Measurements from ENCODE around the gene ABCD3.

The ABCD3 gene

DNA sequence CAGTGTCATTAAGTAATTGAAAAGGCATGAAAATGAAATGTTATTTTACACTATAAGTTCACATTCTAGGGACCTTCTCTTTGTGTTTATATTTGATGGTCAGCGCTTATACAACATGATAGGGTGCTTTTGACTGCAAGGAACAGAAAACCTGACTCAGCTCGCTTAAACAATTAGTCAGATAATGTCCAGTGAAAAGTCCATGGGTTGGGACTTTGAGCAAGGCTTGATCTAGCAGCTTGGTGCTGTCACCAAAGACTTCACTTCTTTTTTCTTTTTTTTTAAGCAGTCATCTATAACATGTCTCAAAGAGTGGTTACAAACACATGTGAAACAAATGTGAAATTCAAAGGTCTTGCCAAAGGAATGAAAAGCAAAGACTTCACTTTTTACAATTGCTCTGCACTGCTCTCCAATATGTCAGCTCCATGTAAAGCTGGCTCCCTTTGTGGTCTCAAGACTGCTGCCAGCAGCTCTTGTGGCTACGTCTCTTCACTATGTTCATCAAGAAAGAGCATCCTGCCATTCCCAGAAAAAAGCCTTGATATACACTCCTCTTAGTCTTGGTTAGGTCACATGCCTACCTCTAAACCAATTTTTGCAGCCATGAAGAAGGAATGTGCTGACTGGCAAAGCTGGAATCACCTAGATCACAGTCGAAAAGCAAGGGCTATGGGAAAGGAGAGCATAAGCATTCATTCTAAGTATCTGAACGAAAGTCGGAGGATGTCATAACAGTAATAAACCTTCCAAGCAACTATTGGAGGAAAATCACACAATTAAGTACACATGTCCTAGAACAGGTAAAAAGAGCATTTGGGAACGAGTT lies 108.2 kb downstream of the ABCD3 start:
- no peak overlapping the region for H3K4me3 ChIP-seq
- H3K9ac ChIP-seq, result no peak overlapping the region
- H3K9me3 ChIP-seq, result no peaks in the 10 kb centered on the region
- no peaks in the 10 kb centered on the region for H4K20me1 ChIP-seq
- H3K27me3 ChIP-seq, result no peaks in the 10 kb centered on the region
- no peaks in the 10 kb centered on the region for H3K4me1 ChIP-seq
- H3K4me2 ChIP-seq, result no peak overlapping the region
- H3K27ac ChIP-seq, result no peak overlapping the region
- no peaks in the 10 kb centered on the region for H3K36me3 ChIP-seq
- TF ChIP-seq Cebpa-rat (IDR thresholded peaks at IDR 0.05), result no peak

DNA sequence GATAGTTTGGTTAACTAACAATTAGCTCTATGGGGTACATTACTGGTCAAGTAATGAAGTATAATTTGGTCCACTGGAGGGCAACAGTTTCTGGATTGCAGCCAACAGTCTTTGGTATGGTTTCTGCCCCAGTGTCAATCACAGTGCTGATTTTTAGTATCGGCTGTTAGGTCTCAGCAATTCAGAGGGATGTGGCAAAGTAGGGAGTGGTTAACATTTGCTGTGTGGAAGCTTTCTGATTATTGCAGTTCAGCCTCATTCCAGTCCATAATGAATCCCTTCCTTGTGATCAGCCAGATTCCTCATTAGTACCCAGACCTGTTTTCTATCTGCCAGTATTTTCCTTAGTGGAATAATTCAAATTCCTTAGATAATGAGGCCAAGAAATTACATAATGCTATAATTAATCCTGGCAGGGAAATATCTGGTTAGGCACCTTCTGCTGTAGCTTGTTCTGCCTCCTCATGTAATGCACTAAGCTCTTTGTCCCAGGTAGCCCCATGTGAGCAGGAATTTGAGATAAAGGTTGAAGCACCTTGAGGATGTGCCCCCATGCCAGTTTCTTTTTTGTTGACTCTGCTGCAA lies 109.3 kb downstream of the ABCD3 start:
- no peaks in the 10 kb centered on the region for H3K4me1 ChIP-seq
- no peaks in the 10 kb centered on the region for H4K20me1 ChIP-seq
- TF ChIP-seq Cebpa-rat (IDR thresholded peaks at IDR 0.05), result no peak
- H3K4me2 ChIP-seq, result no peak overlapping the region
- no peak overlapping the region for H3K4me3 ChIP-seq
- H3K27ac ChIP-seq, result no peak overlapping the region
- H3K9ac ChIP-seq, result no peak overlapping the region
- no peaks in the 10 kb centered on the region for H3K36me3 ChIP-seq
- no peaks in the 10 kb centered on the region for H3K9me3 ChIP-seq
- H3K27me3 ChIP-seq, result no peaks in the 10 kb centered on the region

DNA sequence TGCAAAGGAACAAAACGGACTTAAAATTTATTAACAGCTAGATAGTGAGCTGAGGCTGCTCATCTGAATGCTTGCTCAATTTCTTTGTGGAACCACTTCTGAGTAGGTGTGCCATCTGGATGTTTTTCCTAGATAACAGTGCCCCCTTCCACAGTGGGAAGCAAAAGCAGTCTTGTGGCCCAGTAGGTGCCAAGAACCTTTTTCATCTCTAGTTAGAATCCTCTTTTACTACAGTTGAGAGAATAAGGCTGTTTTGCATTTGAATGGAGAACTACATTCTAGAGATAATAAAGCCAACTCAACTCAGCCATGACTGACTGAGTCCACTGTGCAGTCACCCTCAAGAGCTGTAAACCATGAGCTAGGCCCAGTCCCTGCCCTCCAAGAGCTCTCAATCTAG lies 110.1 kb downstream of the ABCD3 start:
- no peak overlapping the region for H3K4me3 ChIP-seq

DNA sequence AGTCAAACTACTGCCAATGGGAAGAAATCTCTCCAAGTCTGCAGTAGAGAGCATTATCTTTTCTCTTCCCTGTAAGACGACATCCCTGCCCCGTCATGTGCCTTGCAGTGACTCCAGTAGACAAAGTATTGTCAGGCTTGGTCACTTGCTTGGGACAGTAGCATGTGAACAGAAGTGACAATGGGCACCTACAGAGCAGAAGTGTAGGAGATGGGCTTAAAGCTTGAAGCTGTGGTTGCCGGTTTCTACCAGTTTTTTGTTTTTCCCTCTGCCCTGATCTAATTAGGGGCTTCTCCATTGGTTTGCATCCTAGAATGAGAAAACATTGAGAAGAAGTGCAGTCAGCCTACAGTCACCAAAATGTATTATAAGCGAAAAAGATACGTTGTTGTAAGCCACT lies 110.6 kb downstream of the ABCD3 start:
- no peak overlapping the region for H3K9ac ChIP-seq
- H3K4me2 ChIP-seq, result no peak overlapping the region
- no peak for TF ChIP-seq Cebpa-rat (IDR thresholded peaks at IDR 0.05)
- H3K27ac ChIP-seq, result no peak overlapping the region
- no peaks in the 10 kb centered on the region for H3K9me3 ChIP-seq
- no peaks in the 10 kb centered on the region for H4K20me1 ChIP-seq
- H3K27me3 ChIP-seq, result no peaks in the 10 kb centered on the region
- no peaks in the 10 kb centered on the region for H3K36me3 ChIP-seq
- no peaks in the 10 kb centered on the region for H3K4me1 ChIP-seq
- no peak overlapping the region for H3K4me3 ChIP-seq

More for the DNA sequence above, 110.1 kb downstream of the ABCD3 start:
- H3K9ac ChIP-seq, result no peak overlapping the region
- TF ChIP-seq Cebpa-rat (IDR thresholded peaks at IDR 0.05), result no peak
- H3K36me3 ChIP-seq, result no peaks in the 10 kb centered on the region
- H3K27ac ChIP-seq, result no peak overlapping the region
- no peaks in the 10 kb centered on the region for H3K4me1 ChIP-seq
- no peaks in the 10 kb centered on the region for H3K27me3 ChIP-seq
- no peaks in the 10 kb centered on the region for H4K20me1 ChIP-seq
- H3K4me2 ChIP-seq, result no peak overlapping the region
- no peaks in the 10 kb centered on the region for H3K9me3 ChIP-seq

DNA sequence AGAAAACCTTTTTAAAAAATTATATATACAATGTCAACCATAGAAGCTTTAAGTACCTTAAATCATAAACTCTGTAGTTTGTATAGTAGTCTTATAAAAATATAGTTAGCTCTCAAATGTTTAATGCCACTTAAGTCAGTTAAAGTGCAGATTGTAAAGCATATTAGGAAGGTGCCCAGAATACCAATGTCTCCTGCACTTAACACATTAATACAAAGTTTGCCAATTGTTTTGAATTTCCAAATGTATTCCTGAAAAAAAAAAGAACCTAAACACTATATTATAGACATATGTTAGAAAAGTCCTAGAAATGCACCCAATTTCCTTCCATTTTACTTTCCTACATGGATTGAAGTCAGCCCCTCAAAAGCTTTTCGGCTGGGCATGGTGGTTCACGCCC lies 111.2 kb downstream of the ABCD3 start:
- Histone ChIP-seq H3K4me2 (no peak overlapping the region), H3K4me1 (no peaks in the 10 kb centered on the region), H3K27ac (no peak overlapping the region), H3K4me3 (no peak overlapping the region), H3K9ac (no peak overlapping the region), H3K36me3 (no peaks in the 10 kb centered on the region), H4K20me1 (no peaks in the 10 kb centered on the region), H3K27me3 (no peaks in the 10 kb centered on the region), H3K9me3 (no peaks in the 10 kb centered on the region)
- no peak for TF ChIP-seq Cebpa-rat (IDR thresholded peaks at IDR 0.05)

DNA sequence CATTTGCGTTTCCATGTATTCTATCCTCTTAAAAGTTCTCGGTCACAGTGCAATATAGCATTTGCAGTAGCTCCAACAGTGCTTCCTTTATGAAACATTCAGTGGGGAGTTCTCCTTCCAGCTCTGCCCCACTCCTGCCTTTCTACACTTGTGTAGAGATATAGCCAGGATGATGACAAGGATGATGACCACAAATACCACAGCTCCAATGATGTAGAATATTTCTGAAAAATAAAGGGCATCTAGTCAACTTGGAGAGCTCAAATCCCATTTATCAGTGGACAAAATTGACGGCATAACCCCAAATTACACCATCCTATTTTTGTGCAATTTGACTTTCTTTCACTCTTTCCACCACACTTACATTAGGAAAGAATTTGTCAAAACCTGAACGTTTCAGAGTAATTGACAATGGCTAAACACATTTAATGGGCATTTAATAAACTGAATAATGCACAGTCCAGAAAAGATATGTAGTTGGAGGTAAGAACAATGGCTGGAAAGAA lies 112.2 kb downstream of the ABCD3 start:
- no peak overlapping the region for H3K9ac ChIP-seq
- H3K4me1 ChIP-seq, result no peaks in the 10 kb centered on the region
- no peak for TF ChIP-seq Cebpa-rat (IDR thresholded peaks at IDR 0.05)
- no peaks in the 10 kb centered on the region for H4K20me1 ChIP-seq
- no peaks in the 10 kb centered on the region for H3K9me3 ChIP-seq
- H3K4me2 ChIP-seq, result no peak overlapping the region
- H3K27me3 ChIP-seq, result no peaks in the 10 kb centered on the region
- H3K36me3 ChIP-seq, result no peaks in the 10 kb centered on the region
- no peak overlapping the region for H3K27ac ChIP-seq
- no peak overlapping the region for H3K4me3 ChIP-seq

DNA sequence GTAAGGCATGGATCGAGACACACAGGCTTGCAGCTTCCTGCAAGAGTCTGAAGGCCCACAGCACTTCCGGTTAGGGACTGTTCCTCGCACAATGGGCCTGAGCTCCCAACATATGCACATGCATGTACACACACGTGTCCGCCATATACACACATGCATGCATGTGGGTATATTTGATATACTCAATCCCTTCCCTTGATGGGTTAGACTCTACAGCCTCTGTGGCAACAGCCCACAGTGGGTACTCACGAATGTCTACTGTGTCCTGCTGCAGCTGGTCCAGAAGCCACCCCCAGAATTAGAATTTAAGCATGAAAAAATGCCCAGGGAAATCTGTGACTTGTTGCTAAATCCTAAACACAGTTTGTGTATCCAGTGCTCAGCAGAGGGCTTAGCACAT lies 113.5 kb downstream of the ABCD3 start:
- no peak for TF ChIP-seq Cebpa-rat (IDR thresholded peaks at IDR 0.05)
- no peaks in the 10 kb centered on the region for H3K36me3 ChIP-seq
- H3K9me3 ChIP-seq, result no peaks in the 10 kb centered on the region
- H3K27ac ChIP-seq, result no peak overlapping the region
- H3K4me1 ChIP-seq, result no peaks in the 10 kb centered on the region
- no peak overlapping the region for H3K4me3 ChIP-seq
- H3K27me3 ChIP-seq, result no peaks in the 10 kb centered on the region
- no peak overlapping the region for H3K9ac ChIP-seq
- H3K4me2 ChIP-seq, result no peak overlapping the region
- no peaks in the 10 kb centered on the region for H4K20me1 ChIP-seq

DNA sequence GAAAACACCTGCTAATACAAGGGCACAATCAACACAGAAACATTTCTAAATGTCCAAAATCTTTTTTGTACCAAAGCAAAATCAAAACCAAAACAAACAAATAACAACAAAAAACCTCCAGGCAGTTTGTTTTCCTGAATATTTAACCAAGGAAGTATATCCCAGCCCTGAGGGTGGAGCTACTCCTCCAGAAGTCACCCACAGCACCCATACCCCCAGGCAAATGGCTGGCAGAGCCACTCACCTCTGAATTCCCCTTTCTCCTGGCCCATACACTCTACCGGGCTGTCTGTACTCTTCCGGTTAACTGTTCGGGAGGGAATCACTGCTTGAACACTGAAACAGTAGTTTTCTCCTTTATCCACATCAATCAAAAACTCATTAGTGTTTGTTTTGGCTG lies 113.9 kb downstream of the ABCD3 start:
- no peak overlapping the region for H3K4me2 ChIP-seq
- TF ChIP-seq Cebpa-rat (IDR thresholded peaks at IDR 0.05), result no peak
- no peak overlapping the region for H3K9ac ChIP-seq
- no peak overlapping the region for H3K4me3 ChIP-seq
- no peaks in the 10 kb centered on the region for H3K4me1 ChIP-seq
- H3K27me3 ChIP-seq, result no peaks in the 10 kb centered on the region
- H3K36me3 ChIP-seq, result no peaks in the 10 kb centered on the region
- H3K9me3 ChIP-seq, result no peaks in the 10 kb centered on the region
- no peaks in the 10 kb centered on the region for H4K20me1 ChIP-seq
- H3K27ac ChIP-seq, result no peak overlapping the region

DNA sequence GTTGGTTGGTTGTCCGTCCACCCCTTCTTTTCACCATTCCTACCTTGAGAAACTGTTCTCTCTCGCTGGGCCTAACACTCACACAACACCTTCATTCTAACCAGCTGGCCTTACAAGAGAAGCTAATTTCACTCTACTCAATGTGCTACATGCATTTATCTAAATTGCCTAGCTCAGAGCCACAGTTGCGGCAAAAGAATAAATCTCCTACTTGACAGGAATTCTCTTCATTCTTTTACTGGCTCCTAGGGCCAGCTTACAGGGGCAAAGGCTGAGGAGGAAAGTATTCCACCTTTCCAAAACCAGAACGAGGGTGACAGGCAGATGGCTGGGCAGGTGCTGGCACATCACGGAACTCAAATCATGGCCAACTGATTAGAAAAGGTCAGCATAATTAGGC lies 116.9 kb downstream of the ABCD3 start:
- Histone ChIP-seq H3K4me3 (no peak overlapping the region), H3K9ac (no peak overlapping the region), H4K20me1 (no peaks in the 10 kb centered on the region), H3K9me3 (no peaks in the 10 kb centered on the region), H3K36me3 (no peaks in the 10 kb centered on the region), H3K27me3 (no peaks in the 10 kb centered on the region), H3K27ac (no peak overlapping the region), H3K4me1 (no peaks in the 10 kb centered on the region), H3K4me2 (no peak overlapping the region)
- no peak for TF ChIP-seq Cebpa-rat (IDR thresholded peaks at IDR 0.05)

DNA sequence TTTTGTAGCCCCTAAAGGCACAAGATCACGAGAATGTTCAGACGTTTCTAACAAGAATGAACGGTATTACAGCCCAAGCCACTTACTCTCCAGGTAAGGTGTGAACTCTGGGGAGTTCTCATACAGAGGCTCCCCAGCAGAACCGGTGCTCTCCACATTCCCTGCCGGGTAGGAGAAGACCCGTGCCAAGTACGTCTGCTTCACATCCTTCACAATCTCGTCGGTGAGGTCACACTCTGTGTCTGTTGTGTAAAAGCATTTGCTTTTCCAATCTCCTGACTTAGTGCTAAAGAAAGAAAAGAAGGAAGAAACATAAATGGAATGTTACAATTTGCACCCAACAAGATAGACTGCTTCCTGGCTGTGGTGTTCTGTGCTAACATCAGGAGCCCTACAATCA lies 117.7 kb downstream of the ABCD3 start:
- Histone ChIP-seq H4K20me1 (no peaks in the 10 kb centered on the region), H3K36me3 (no peaks in the 10 kb centered on the region), H3K4me1 (peaks cover under 1% of the 10 kb centered on the region; the same call in 1 of the 2 replicates), H3K4me3 (no peak overlapping the region), H3K27ac (no peak overlapping the region), H3K27me3 (peaks cover 6% of the 10 kb centered on the region), H3K9me3 (peaks cover 3% of the 10 kb centered on the region; the same call in 1 of the 2 replicates), H3K9ac (no peak overlapping the region), H3K4me2 (no peak overlapping the region)
- no peak for TF ChIP-seq Cebpa-rat (IDR thresholded peaks at IDR 0.05)
